H1 (cell line): ENCODE measurements around the gene ZNF396. TPM values are rescaled to one million over a fixed set of nuclear protein-coding genes. Genes with fewer than 3 reads are reported as not detected.

Experiments
- CTCF ChIA-PET: fragments of 300-600 bp; sonication (Branson Sonifier 250); formaldehyde crosslinking; loops from one replicate; lab custom pipeline; 2021; ENCODE audit not compliant: partially characterized antibody; lab: Charles Lee
- POLR2A ChIA-PET: fragments of 300-600 bp; sonication (Branson Sonifier 250); formaldehyde crosslinking; loops from one replicate; lab custom pipeline; 2021; ENCODE audit warnings: inconsistent platforms; ENCODE audit not compliant: partially characterized antibody; lab: Charles Lee
- DNase-seq, 2 experiments: peaks; one replicate each; pipeline versions ENCODE4 v3.0.0 to v3.0.0-alpha.2; 2010 to 2022; ENCODE audit warnings: low spot score in 2 of 2, low read depth in 1 of 2, mixed read lengths in 1 of 2
- FAIRE-seq: peaks from 2 replicates; lab custom pipeline; 2011; peaks lifted over from hg19 to GRCh38; lab: Jason Lieb, UNC
- H2AFZ ChIP-seq: 2 replicates; pipeline ENCODE4 v1.8.1; 2012; ENCODE audit warnings: low read length, inconsistent platforms
- H2AK5ac ChIP-seq: 2 replicates; pipeline ENCODE4 v1.6.1; 2013; ENCODE audit warnings: low read depth, low read length
- H2BK120ac ChIP-seq: replicated peaks from 2 replicates; pipeline ENCODE3; 2013; ENCODE audit warnings: low read depth, low read length, inconsistent platforms
- H2BK12ac ChIP-seq: 2 replicates; pipeline ENCODE4 v1.6.1; 2013; ENCODE audit warnings: low read depth, low read length
- H2BK15ac ChIP-seq: 2 replicates; pipeline ENCODE4 v1.6.1; 2013; ENCODE audit warnings: low read length
- H2BK20ac ChIP-seq: 2 replicates; pipeline ENCODE4 v1.6.1; 2013; ENCODE audit warnings: low read length
- H2BK5ac ChIP-seq: 2 replicates; pipeline ENCODE4 v1.6.1; 2013; ENCODE audit warnings: low read depth, low read length
- H3K14ac ChIP-seq: 2 replicates; pipeline ENCODE4 v1.6.1; 2013; ENCODE audit warnings: inconsistent platforms; ENCODE audit not compliant: insufficient read length
- H3K18ac ChIP-seq: 2 replicates; pipeline ENCODE4 v1.6.1; 2013; ENCODE audit warnings: low read length; ENCODE audit errors: extremely low read depth
- H3K23ac ChIP-seq: 2 replicates; pipeline ENCODE4 v1.6.1; 2013; ENCODE audit warnings: inconsistent platforms; ENCODE audit not compliant: insufficient read length
- H3K23me2 ChIP-seq: 2 replicates; pipeline ENCODE4 v1.6.1; 2013; ENCODE audit warnings: low read depth, low read length
- H3K27ac ChIP-seq: 2 replicates; pipeline ENCODE4 v1.6.1; 2011; ENCODE audit warnings: low read depth, low read length, inconsistent platforms
- H3K27me3 ChIP-seq, 4 experiments: replicated peaks in 1 of 4; 1 replicate in 1 of 4; 2 replicates in 3 of 4; pipeline versions ENCODE4 v1.6.1 to v1.8.1; 2011 to 2013; ENCODE audit warnings: low read length in 3 of 4, mild to moderate bottlenecking in 3 of 4, inconsistent platforms in 2 of 4, mixed read lengths in 2 of 4, moderate library complexity in 1 of 4; ENCODE audit not compliant: control insufficient read depth in 3 of 4, insufficient read depth in 3 of 4; ENCODE audit errors: extremely low read depth in 1 of 4
- H3K36me3 ChIP-seq, 4 experiments: 2 replicates each; pipeline versions ENCODE4 v1.6.1 to v1.8.1; 2011 to 2013; ENCODE audit warnings: mild to moderate bottlenecking in 4 of 4, low read length in 3 of 4, moderate library complexity in 2 of 4, control low read depth in 1 of 4, inconsistent platforms in 1 of 4; ENCODE audit not compliant: insufficient read depth in 4 of 4, control insufficient read depth in 2 of 4
- H3K4ac ChIP-seq: replicated peaks from 2 replicates; pipeline ENCODE3; 2013; ENCODE audit warnings: low read length, low read depth, mixed read lengths, inconsistent platforms; ENCODE audit not compliant: insufficient read length
- H3K4me1 ChIP-seq, 4 experiments: replicated peaks in 1 of 4; 1 replicate in 1 of 4; 2 replicates in 3 of 4; pipeline versions ENCODE4 v1.6.1 to v1.8.1; 2011 to 2013; ENCODE audit warnings: low read length in 3 of 4, inconsistent platforms in 2 of 4, mixed read lengths in 1 of 4; ENCODE audit not compliant: insufficient read depth in 4 of 4, control insufficient read depth in 3 of 4
- H3K4me2 ChIP-seq, 2 experiments: 2 replicates each; pipeline versions ENCODE4 v1.6.1 to v1.8.1; 2011 to 2013; ENCODE audit warnings: low read depth in 2 of 2, low read length in 2 of 2, control low read depth in 1 of 2, inconsistent platforms in 1 of 2, mild to moderate bottlenecking in 1 of 2; ENCODE audit not compliant: insufficient read depth in 1 of 2
- H3K4me3 ChIP-seq, 4 experiments: fragments of 200-600, 300-600 bp in 1 of 4; sonication (generic), shearing (Covaris generic), sonication (Bioruptor Twin) in 1 of 4; 2 replicates each; pipeline versions ENCODE4 v1.5.1 to v1.8.1; 2011 to 2016; ENCODE audit warnings: low read length in 4 of 4, low read depth in 3 of 4, control low read depth in 2 of 4, inconsistent platforms in 2 of 4, mild to moderate bottlenecking in 2 of 4, mixed read lengths in 1 of 4, moderate library complexity in 1 of 4; ENCODE audit not compliant: insufficient read depth in 2 of 4; ENCODE audit errors: extremely low read depth in 1 of 4
- H3K56ac ChIP-seq: replicated peaks from 2 replicates; pipeline ENCODE3; 2013; ENCODE audit warnings: low read depth, mild to moderate bottlenecking, mixed read lengths, low read length, inconsistent platforms; ENCODE audit not compliant: insufficient read length
- H3K79me1 ChIP-seq: 2 replicates; pipeline ENCODE4 v1.6.1; 2013; ENCODE audit warnings: low read depth, low read length, control low read depth
- H3K79me2 ChIP-seq, 2 experiments: 2 replicates each; pipeline versions ENCODE4 v1.6.1 to v1.8.1; 2012 to 2013; ENCODE audit warnings: low read length in 2 of 2, mild to moderate bottlenecking in 2 of 2, inconsistent platforms in 1 of 2; ENCODE audit not compliant: insufficient read depth in 2 of 2, control insufficient read depth in 1 of 2
- H3K9ac ChIP-seq, 4 experiments: replicated peaks in 1 of 4; 1 replicate in 1 of 4; 2 replicates in 3 of 4; pipeline versions ENCODE4 v1.6.1 to v1.8.1; 2011 to 2013; ENCODE audit warnings: low read depth in 3 of 4, low read length in 3 of 4, control low read depth in 2 of 4, mild to moderate bottlenecking in 2 of 4, moderate library complexity in 2 of 4, inconsistent platforms in 1 of 4; ENCODE audit errors: extremely low read depth in 1 of 4
- H3K9me3 ChIP-seq, 2 experiments: 2 replicates each; pipeline versions ENCODE4 v1.6.1 to v1.8.1; 2012 to 2013; ENCODE audit warnings: mild to moderate bottlenecking in 2 of 2, moderate library complexity in 2 of 2, control low read depth in 1 of 2, inconsistent platforms in 1 of 2, low read depth in 1 of 2, low read length in 1 of 2, mixed read lengths in 1 of 2; ENCODE audit not compliant: insufficient read depth in 2 of 2
- H4K20me1 ChIP-seq, 2 experiments: replicated peaks in 1 of 2; 2 replicates each; pipeline versions ENCODE3 to v1.8.1; 2011 to 2013; ENCODE audit warnings: inconsistent platforms in 2 of 2, low read length in 2 of 2, mild to moderate bottlenecking in 1 of 2; ENCODE audit not compliant: insufficient read depth in 2 of 2, control insufficient read depth in 1 of 2
- H4K5ac ChIP-seq: 2 replicates; pipeline ENCODE4 v1.6.1; 2013; ENCODE audit warnings: low read length, low read depth, mixed read lengths, inconsistent platforms; ENCODE audit not compliant: insufficient read length
- H4K8ac ChIP-seq: 2 replicates; pipeline ENCODE4 v1.8.0; 2013; ENCODE audit warnings: mild to moderate bottlenecking, moderate library complexity, low read length, inconsistent platforms; ENCODE audit not compliant: insufficient read depth; ENCODE audit errors: extremely low read depth
- H4K91ac ChIP-seq: replicated peaks from 2 replicates; pipeline ENCODE3; 2013; ENCODE audit warnings: low read length, mixed read lengths, inconsistent platforms; ENCODE audit not compliant: insufficient read length
- BCL11A ChIP-seq, 2 experiments: IDR thresholded peaks; one replicate each; pipeline ENCODE4 v1.6.1; 2011; ENCODE audit warnings: low read depth in 2 of 2, low read length in 2 of 2, mild to moderate bottlenecking in 2 of 2
- CHD2 ChIP-seq: IDR thresholded peaks from 2 replicates; pipeline ENCODE4 v1.6.1; 2012; ENCODE audit warnings: low read length, improper control_type of control experiment
- HDAC6 ChIP-seq: IDR thresholded peaks from one replicate; pipeline ENCODE4 v1.7.1; 2012; ENCODE audit warnings: low read depth, mild to moderate bottlenecking, inconsistent platforms, low read length, moderate library complexity
- JUND ChIP-seq: IDR thresholded peaks from 2 replicates; pipeline ENCODE4 v1.6.1; 2011; ENCODE audit warnings: mild to moderate bottlenecking, improper control_type of control experiment, low read length
- MAFK ChIP-seq: IDR thresholded peaks from 2 replicates; pipeline ENCODE4 v1.6.1; 2012; ENCODE audit warnings: low read depth, mild to moderate bottlenecking, improper control_type of control experiment, low read length
- NRF1 ChIP-seq: IDR thresholded peaks from 2 replicates; pipeline ENCODE4 v1.6.1; 2011; ENCODE audit warnings: mild to moderate bottlenecking, low read depth, low read length, improper control_type of control experiment
- SIN3A ChIP-seq, 2 experiments: IDR thresholded peaks in 1 of 2; conservative IDR thresholded peaks in 1 of 2; 2 replicates each; pipeline ENCODE4 v1.6.1; 2011 to 2012; ENCODE audit warnings: low read length in 2 of 2, improper control_type of control experiment in 1 of 2, low read depth in 1 of 2, mild to moderate bottlenecking in 1 of 2
- SP2 ChIP-seq: IDR thresholded peaks from 2 replicates; pipeline ENCODE4 v1.6.1; 2012; ENCODE audit warnings: mild to moderate bottlenecking, low read length, inconsistent platforms
- SUZ12 ChIP-seq: fragments of 200-600 bp; sonication (generic); IDR thresholded peaks from 2 replicates; pipeline ENCODE4 v1.6.1; 2012; ENCODE audit warnings: mild to moderate bottlenecking, inconsistent platforms, low read length, moderate library complexity, mixed read lengths
- TBP ChIP-seq: IDR thresholded peaks from 2 replicates; pipeline ENCODE4 v1.6.1; 2011; ENCODE audit warnings: low read depth, low read length, improper control_type of control experiment
- TEAD4 ChIP-seq: IDR thresholded peaks from 2 replicates; pipeline ENCODE4 v1.6.1; 2012; ENCODE audit warnings: low read depth, low read length, inconsistent platforms, mixed read lengths
- YY1 ChIP-seq: IDR thresholded peaks from 2 replicates; pipeline ENCODE4 v1.6.1; 2011; ENCODE audit warnings: low read depth, mild to moderate bottlenecking, low read length
- ZNF274 ChIP-seq: IDR thresholded peaks from 2 replicates; pipeline ENCODE4 v1.7.0; 2012; ENCODE audit warnings: low read length, borderline replicate concordance; ENCODE audit errors: extremely low read depth
- WGBS, 2 experiments: shearing (Covaris generic) in 1 of 2; methylation state at CpG; one replicate each; pipeline versions ENCODE4 v1.1.6 to v1.1.7; 2013 to 2015; ENCODE audit warnings: low lambda C conversion rate in 2 of 2, mixed read lengths in 2 of 2, inconsistent platforms in 1 of 2, low coverage in 1 of 2, missing lambda C conversion rate in 1 of 2; ENCODE audit not compliant: insufficient replicate concordance in 2 of 2, insufficient coverage in 1 of 2, insufficient read length in 1 of 2; ENCODE audit errors: extremely low coverage in 1 of 2, missing lambda C conversion rate in 1 of 2; 5-methylcytosine and 5-hydroxymethylcytosine counted together
- polyA plus RNA-seq, 7 experiments: library from polyadenylated mRNA; depleted of rRNA in 3 of 7; stranded (reverse) in 5 of 7; unstranded in 2 of 7; fragments of >200 nt in 5 of 7; fragments of 200-250 nt in 2 of 7; gene quantifications; 1 replicate in 5 of 7; 2 replicates in 1 of 7; 4 replicates in 1 of 7; pipeline versions ENCODE4 v1.2.1 to v1.2.3, GENCODE V29; 2011 to 2013; ENCODE audit warnings: missing spikeins in 2 of 7, mixed read lengths in 2 of 7
- total RNA-seq: library from RNA; stranded (reverse); fragmentation: NEBNext Ultra II Directional; extraction: Animal tissue kit (Norgen Biotek cat#: 25700); gene quantifications from 2 replicates; pipeline ENCODE4 v1.2.1, GENCODE V29; 2021
- TF ChIP-seq, protein P1 (sequence below): IDR thresholded peaks from 2 replicates; pipeline ENCODE4 v1.6.1; 2011; ENCODE audit warnings: low read length, improper control_type of control experiment

ZNF396 gene
- total and polyA plus RNA-seq, 2 of the 8 experiments (the other 6 are each of a cell fraction or from before 2014, with no cell fraction given): 0.44 to 0.74 TPM

GRCh38 chr18:35424356-35424755 lies 47.2 kb upstream of the ZNF396 start:
- no peak overlapping the region for H2BK5ac ChIP-seq
- H2BK15ac ChIP-seq: no peak overlapping the region
- no peak overlapping the region for H3K23ac ChIP-seq
- H3K18ac ChIP-seq: no peak overlapping the region
- no peaks in the 10 kb centered on the region for H3K23me2 ChIP-seq
- no peak overlapping the region for H3K9ac ChIP-seq
- FAIRE-seq (no peak), DNase-seq (no peak)
- H3K27me3 ChIP-seq: no peaks in the 10 kb centered on the region
- no peak overlapping the region; a peak in 1 of 4 replicates for H3K4me2 ChIP-seq
- no peaks in the 10 kb centered on the region for H3K36me3 ChIP-seq
- no peak overlapping the region for H4K91ac ChIP-seq
- H3K14ac ChIP-seq: no peak overlapping the region
- no peak overlapping the region for H3K4ac ChIP-seq
- H3K27ac ChIP-seq: no peak overlapping the region
- H2BK12ac ChIP-seq: no peak overlapping the region
- H3K79me1 ChIP-seq: no peaks in the 10 kb centered on the region
- H2BK120ac ChIP-seq: no peak overlapping the region
- H4K8ac ChIP-seq: no peak overlapping the region
- H3K9me3 ChIP-seq: no peaks in the 10 kb centered on the region
- no peak overlapping the region for H2AK5ac ChIP-seq
- ChIA-PET CTCF (interaction anchor here (1.1 to 2.4 kb wide), 3 partner anchors 14 to 87 kb away, joined by 4 to 7 read pairs (median 4); no protein-coding TSS in a partner anchor), POLR2A (no interaction called here)
- no peaks in the 10 kb centered on the region for H3K4me1 ChIP-seq
- peak overlapping the region; percentile 84 for H2AFZ ChIP-seq
- H3K79me2 ChIP-seq: no peaks in the 10 kb centered on the region
- no peak overlapping the region for H2BK20ac ChIP-seq
- H4K5ac ChIP-seq: no peak overlapping the region
- no peak overlapping the region for H3K56ac ChIP-seq
- H4K20me1 ChIP-seq: no peaks in the 10 kb centered on the region
- H3K4me3 ChIP-seq: no peak overlapping the region
- WGBS, 2 experiments: 89% methylated on average over 3 of the region's 3 CpGs; no CpG with 5 or more reads in 1 of the 2 experiments
- TF ChIP-seq BCL11A (IDR thresholded peaks at IDR 0.05; ENCODE audit: low read depth in 2 of 2, low read length in 2 of 2) (no peak), TBP (no peak), JUND (no peak), YY1 (no peak), HDAC6 (no peak), MAFK (no peak), NRF1 (no peak), SIN3A (conservative IDR thresholded peaks at IDR 0.05 in 1 of 2, IDR thresholded peaks at IDR 0.05 in 1 of 2; ENCODE audit: low read depth in 1 of 2, low read length in 2 of 2) (no peak), SUZ12 (no peak), CHD2 (no peak), ZNF274 (no peak), TEAD4 (no peak), SP2 (no peak)
- TF ChIP-seq, protein P1, sequence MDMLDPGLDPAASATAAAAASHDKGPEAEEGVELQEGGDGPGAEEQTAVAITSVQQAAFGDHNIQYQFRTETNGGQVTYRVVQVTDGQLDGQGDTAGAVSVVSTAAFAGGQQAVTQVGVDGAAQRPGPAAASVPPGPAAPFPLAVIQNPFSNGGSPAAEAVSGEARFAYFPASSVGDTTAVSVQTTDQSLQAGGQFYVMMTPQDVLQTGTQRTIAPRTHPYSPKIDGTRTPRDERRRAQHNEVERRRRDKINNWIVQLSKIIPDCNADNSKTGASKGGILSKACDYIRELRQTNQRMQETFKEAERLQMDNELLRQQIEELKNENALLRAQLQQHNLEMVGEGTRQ: no peak
